ENCODE data around the gene EDNRB.

DNA sequence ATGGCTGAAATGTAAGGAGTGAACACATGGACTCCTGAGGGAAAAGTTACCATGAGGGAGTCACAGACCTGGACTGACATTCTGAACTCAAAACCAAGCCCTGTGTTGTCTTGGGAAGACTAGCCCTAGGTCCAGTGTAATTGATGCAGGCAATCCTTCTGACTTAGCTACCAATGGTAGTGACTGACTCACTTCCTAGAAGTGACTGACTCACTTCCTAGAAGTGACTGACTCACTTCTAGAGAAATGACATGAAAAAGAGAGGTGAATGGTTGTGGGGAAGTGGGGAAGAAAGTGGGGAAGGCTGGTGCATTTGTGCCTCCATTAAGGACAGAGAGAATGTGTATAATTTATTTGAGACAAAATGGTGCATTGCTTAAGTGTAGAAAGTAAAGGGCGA lies 49.9 kb downstream of the EDNRB start:
- TF ChIP-seq EZH2 (IDR thresholded peaks at IDR 0.05; ENCODE audit: low read depth, low read length, severe bottlenecking) (no peak), TEAD4 (IDR thresholded peaks at IDR 0.05; ENCODE audit: low read depth, low read length) (no peak), YY1 (IDR thresholded peaks at IDR 0.05; ENCODE audit: low read depth, low read length) (no peak), CEBPB (IDR thresholded peaks at IDR 0.05; ENCODE audit: low read depth, low read length) (no peak)
- TF ChIP-seq, protein P1, sequence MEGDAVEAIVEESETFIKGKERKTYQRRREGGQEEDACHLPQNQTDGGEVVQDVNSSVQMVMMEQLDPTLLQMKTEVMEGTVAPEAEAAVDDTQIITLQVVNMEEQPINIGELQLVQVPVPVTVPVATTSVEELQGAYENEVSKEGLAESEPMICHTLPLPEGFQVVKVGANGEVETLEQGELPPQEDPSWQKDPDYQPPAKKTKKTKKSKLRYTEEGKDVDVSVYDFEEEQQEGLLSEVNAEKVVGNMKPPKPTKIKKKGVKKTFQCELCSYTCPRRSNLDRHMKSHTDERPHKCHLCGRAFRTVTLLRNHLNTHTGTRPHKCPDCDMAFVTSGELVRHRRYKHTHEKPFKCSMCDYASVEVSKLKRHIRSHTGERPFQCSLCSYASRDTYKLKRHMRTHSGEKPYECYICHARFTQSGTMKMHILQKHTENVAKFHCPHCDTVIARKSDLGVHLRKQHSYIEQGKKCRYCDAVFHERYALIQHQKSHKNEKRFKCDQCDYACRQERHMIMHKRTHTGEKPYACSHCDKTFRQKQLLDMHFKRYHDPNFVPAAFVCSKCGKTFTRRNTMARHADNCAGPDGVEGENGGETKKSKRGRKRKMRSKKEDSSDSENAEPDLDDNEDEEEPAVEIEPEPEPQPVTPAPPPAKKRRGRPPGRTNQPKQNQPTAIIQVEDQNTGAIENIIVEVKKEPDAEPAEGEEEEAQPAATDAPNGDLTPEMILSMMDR (IDR thresholded peaks at IDR 0.05; ENCODE audit: control extremely low read depth in 1 of 3, insufficient read depth in 1 of 3, low read depth in 1 of 3, low read length in 3 of 3) = no peak

Measured in H1 (cell line).